CD4-positive, CD25-positive, alpha-beta regulatory T cell (primary cell): ENCODE data around the gene KIF6. TPM values are rescaled to one million over a fixed set of nuclear protein-coding genes. Genes with fewer than 3 reads are reported as not detected.

ENCODE experiments used
- ATAC-seq, 2 donors: fragments of 150-1000 bp; cut with Tn5 transposase; one replicate each; pipeline ENCODE4 v1.10.0; 2021; ENCODE audit warnings: low read depth in 2 of 2, moderate number of reproducible peaks in 2 of 2, moderate library complexity in 1 of 2
- DNase-seq, 3 donors: peaks; one replicate each; pipeline versions ENCODE4 v3.0.0 to v3.0.0-alpha.2; 2012 to 2022; ENCODE audit warnings: mixed read lengths in 1 of 3
- H3K27ac ChIP-seq: one replicate; pipeline ENCODE4 v1.7.0; 2013; ENCODE audit warnings: mild to moderate bottlenecking, low read length; ENCODE audit not compliant: insufficient read depth, poor library complexity, severe bottlenecking
- H3K27me3 ChIP-seq: one replicate; pipeline ENCODE4 v1.7.0; 2013; ENCODE audit warnings: low read length; ENCODE audit not compliant: control insufficient read depth, insufficient read depth
- H3K36me3 ChIP-seq: one replicate; pipeline ENCODE4 v1.7.0; 2013; ENCODE audit warnings: mild to moderate bottlenecking, low read length, moderate library complexity; ENCODE audit not compliant: control insufficient read depth, insufficient read depth
- H3K4me1 ChIP-seq: 2 replicates; pipeline ENCODE4 v1.7.0; 2013; ENCODE audit warnings: mild to moderate bottlenecking, low read length; ENCODE audit not compliant: insufficient read depth, control insufficient read depth, poor library complexity, severe bottlenecking
- H3K4me3 ChIP-seq: one replicate; pipeline ENCODE4 v1.7.0; 2013; ENCODE audit warnings: low read depth, mild to moderate bottlenecking, low read length, moderate library complexity
- H3K9me3 ChIP-seq, 2 experiments: 1 replicate in 1 of 2; 2 replicates in 1 of 2; pipeline ENCODE4 v1.7.0; 2013; ENCODE audit warnings: low read length in 2 of 2, mild to moderate bottlenecking in 1 of 2, moderate library complexity in 1 of 2; ENCODE audit not compliant: control insufficient read depth in 2 of 2
- H3K27ac Mint-ChIP-seq, 3 donors: one replicate each; pipeline ENCODE4 v1.8.0; 2020 to 2022; ENCODE audit warnings: mild to moderate bottlenecking in 3 of 3, mixed read lengths in 3 of 3, moderate library complexity in 2 of 3
- H3K27me3 Mint-ChIP-seq: one replicate; pipeline ENCODE4 v1.8.0; 2022; ENCODE audit warnings: mild to moderate bottlenecking, mixed read lengths
- H3K36me3 Mint-ChIP-seq: one replicate; pipeline ENCODE4 v1.8.0; 2020; ENCODE audit warnings: mixed read lengths
- H3K4me1 Mint-ChIP-seq, 4 donors: one replicate each; pipeline ENCODE4 v1.8.0; 2020 to 2022; ENCODE audit warnings: mixed read lengths in 4 of 4, mild to moderate bottlenecking in 1 of 4
- H3K4me3 Mint-ChIP-seq, 4 donors: one replicate each; pipeline ENCODE4 v1.8.0; 2020 to 2022; ENCODE audit warnings: mild to moderate bottlenecking in 4 of 4, mixed read lengths in 4 of 4, moderate library complexity in 3 of 4
- H3K9me3 Mint-ChIP-seq, 7 donors: one replicate each; pipeline ENCODE4 v1.8.0; 2020 to 2022; ENCODE audit warnings: mixed read lengths in 7 of 7, mild to moderate bottlenecking in 3 of 7, moderate library complexity in 2 of 7
- polyA plus RNA-seq, 4 donors: library from polyadenylated mRNA; unstranded; fragments of 300-500 nt; fragmentation: Illumina TruSeq; gene quantifications; one replicate each; pipeline ENCODE4 v1.2.3, GENCODE V29; 2021
- total RNA-seq: library from RNA; stranded (reverse); gene quantifications from one replicate; pipeline ENCODE4 v1.2.3, GENCODE V29; 2022

The KIF6 gene
- total and polyA plus RNA-seq, 5 donors from 2014 or later, result not detected

GRCh38 chr6:39566456-39566855 lies 158.8 kb downstream of the KIF6 start:
- H3K4me3 ChIP-seq, result no peak overlapping the region
- Mint-ChIP-seq H3K9me3 (peaks cover 0 to 6% (median 0%) of the 10 kb centered on the region in 7 donors), H3K36me3 (no peaks in the 10 kb centered on the region), H3K4me1 (peaks cover 0 to 2% (median 0%) of the 10 kb centered on the region in 4 donors), H3K27ac (no peak overlapping the region), H3K4me3 (no peak overlapping the region), H3K27me3 (no peaks in the 10 kb centered on the region)
- H3K36me3 ChIP-seq, result no peaks in the 10 kb centered on the region
- H3K27me3 ChIP-seq, result no peaks in the 10 kb centered on the region
- DNase-seq, result no peak
- no peaks in the 10 kb centered on the region for H3K4me1 ChIP-seq
- no peak overlapping the region for H3K27ac ChIP-seq
- H3K9me3 ChIP-seq, result no peaks in the 10 kb centered on the region
- ATAC-seq, result no peak

GRCh38 chr6:39565956-39566355 lies 159.3 kb downstream of the KIF6 start:
- Histone ChIP-seq H3K4me3 (no peak overlapping the region), H3K4me1 (no peaks in the 10 kb centered on the region), H3K36me3 (no peaks in the 10 kb centered on the region), H3K27me3 (no peaks in the 10 kb centered on the region), H3K9me3 (no peaks in the 10 kb centered on the region), H3K27ac (no peak overlapping the region)
- ATAC-seq (no peak), DNase-seq (no peak)
- H3K27me3 Mint-ChIP-seq, result no peaks in the 10 kb centered on the region
- no peak overlapping the region for H3K27ac Mint-ChIP-seq
- H3K36me3 Mint-ChIP-seq, result no peaks in the 10 kb centered on the region
- H3K4me3 Mint-ChIP-seq, result no peak overlapping the region
- H3K4me1 Mint-ChIP-seq, result peaks cover 0 to 2% (median 0%) of the 10 kb centered on the region in 4 donors
- peaks cover 0 to 2% (median 0%) of the 10 kb centered on the region in 7 donors for H3K9me3 Mint-ChIP-seq

GRCh38 chr6:39563566-39564311 lies 161.5 kb downstream of the KIF6 start:
- no peaks in the 10 kb centered on the region for H3K4me1 ChIP-seq
- peaks cover 0 to 2% (median 0%) of the 10 kb centered on the region in 4 donors for H3K4me1 Mint-ChIP-seq
- no peak overlapping the region for H3K4me3 Mint-ChIP-seq
- H3K4me3 ChIP-seq, result no peak overlapping the region
- H3K27ac ChIP-seq, result no peak overlapping the region
- DNase-seq (no peak), ATAC-seq (no peak)
- H3K27me3 Mint-ChIP-seq, result no peaks in the 10 kb centered on the region
- H3K36me3 ChIP-seq, result no peaks in the 10 kb centered on the region
- H3K9me3 ChIP-seq, result no peaks in the 10 kb centered on the region
- no peaks in the 10 kb centered on the region for H3K27me3 ChIP-seq
- peaks cover 0 to 2% (median 0%) of the 10 kb centered on the region in 7 donors for H3K9me3 Mint-ChIP-seq
- H3K36me3 Mint-ChIP-seq, result no peaks in the 10 kb centered on the region
- no peak overlapping the region for H3K27ac Mint-ChIP-seq

GRCh38 chr6:39561536-39562266 lies 163.5 kb downstream of the KIF6 start:
- Histone ChIP-seq H3K4me1 (no peaks in the 10 kb centered on the region), H3K4me3 (no peak overlapping the region)
- no peak overlapping the region for H3K27ac Mint-ChIP-seq

GRCh38 chr6:39560915-39561314 lies 164.3 kb downstream of the KIF6 start:
- Mint-ChIP-seq H3K27me3 (no peaks in the 10 kb centered on the region), H3K36me3 (no peaks in the 10 kb centered on the region), H3K27ac (no peak overlapping the region), H3K9me3 (peaks cover 0 to 2% (median 0%) of the 10 kb centered on the region in 7 donors), H3K4me3 (no peak overlapping the region), H3K4me1 (peaks cover 0 to 2% (median 0%) of the 10 kb centered on the region in 4 donors)
- no peaks in the 10 kb centered on the region for H3K27me3 ChIP-seq
- H3K27ac ChIP-seq, result no peak overlapping the region
- H3K9me3 ChIP-seq, result no peaks in the 10 kb centered on the region
- ATAC-seq (no peak), DNase-seq (no peak)
- H3K4me3 ChIP-seq, result no peak overlapping the region
- H3K4me1 ChIP-seq, result no peaks in the 10 kb centered on the region
- no peaks in the 10 kb centered on the region for H3K36me3 ChIP-seq

More at GRCh38 chr6:39561536-39562266, 163.5 kb downstream of the KIF6 start:
- H3K9me3 Mint-ChIP-seq, result peaks cover 0 to 2% (median 0%) of the 10 kb centered on the region in 7 donors
- no peak for DNase-seq
- no peaks in the 10 kb centered on the region for H3K27me3 Mint-ChIP-seq
- Histone ChIP-seq H3K27ac (no peak overlapping the region), H3K36me3 (no peaks in the 10 kb centered on the region), H3K27me3 (no peaks in the 10 kb centered on the region), H3K9me3 (no peaks in the 10 kb centered on the region)
- H3K4me1 Mint-ChIP-seq, result peaks cover 0 to 2% (median 0%) of the 10 kb centered on the region in 4 donors
- H3K4me3 Mint-ChIP-seq, result no peak overlapping the region
- no peaks in the 10 kb centered on the region for H3K36me3 Mint-ChIP-seq
- ATAC-seq, result no peak

- H3K27me3 ChIP-seq, result no peaks in the 10 kb centered on the region
- no peak overlapping the region for H3K4me3 ChIP-seq
- Mint-ChIP-seq H3K9me3 (peaks cover 0 to 2% (median 0%) of the 10 kb centered on the region in 7 donors), H3K27me3 (no peaks in the 10 kb centered on the region), H3K27ac (no peak overlapping the region), H3K36me3 (no peaks in the 10 kb centered on the region), H3K4me1 (no peaks in the 10 kb centered on the region), H3K4me3 (no peak overlapping the region)
- ATAC-seq (no peak), DNase-seq (no peak)
- no peaks in the 10 kb centered on the region for H3K4me1 ChIP-seq
- no peaks in the 10 kb centered on the region for H3K36me3 ChIP-seq
- H3K27ac ChIP-seq, result no peak overlapping the region
- no peaks in the 10 kb centered on the region for H3K9me3 ChIP-seq
These were observed 166.5 kb downstream of the KIF6 start for GRCh38 chr6:39558591-39559190.

GRCh38 chr6:39558079-39558478 lies 167.1 kb downstream of the KIF6 start:
- ATAC-seq (no peak), DNase-seq (no peak)
- Mint-ChIP-seq H3K4me1 (no peaks in the 10 kb centered on the region), H3K9me3 (peaks cover 0 to 2% (median 0%) of the 10 kb centered on the region in 7 donors), H3K27ac (no peak overlapping the region), H3K4me3 (no peak overlapping the region), H3K36me3 (no peaks in the 10 kb centered on the region), H3K27me3 (no peaks in the 10 kb centered on the region)
- no peak overlapping the region for H3K27ac ChIP-seq
- no peak overlapping the region for H3K4me3 ChIP-seq
- no peaks in the 10 kb centered on the region for H3K36me3 ChIP-seq
- no peaks in the 10 kb centered on the region for H3K9me3 ChIP-seq
- no peaks in the 10 kb centered on the region for H3K27me3 ChIP-seq
- H3K4me1 ChIP-seq, result no peaks in the 10 kb centered on the region
